Measurements from ENCODE around the gene UQCC5. TPM values are rescaled to one million over a fixed set of nuclear protein-coding genes. Genes with fewer than 3 reads are reported as not detected.

The UQCC5 gene, protein sequence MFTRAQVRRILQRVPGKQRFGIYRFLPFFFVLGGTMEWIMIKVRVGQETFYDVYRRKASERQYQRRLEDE
- 10 to 100 TPM; 14.9 to 31.4 (median 21.3) TPM for polyA plus RNA-seq (ENCODE audit: insufficient read length in 4 of 4)

DNA sequence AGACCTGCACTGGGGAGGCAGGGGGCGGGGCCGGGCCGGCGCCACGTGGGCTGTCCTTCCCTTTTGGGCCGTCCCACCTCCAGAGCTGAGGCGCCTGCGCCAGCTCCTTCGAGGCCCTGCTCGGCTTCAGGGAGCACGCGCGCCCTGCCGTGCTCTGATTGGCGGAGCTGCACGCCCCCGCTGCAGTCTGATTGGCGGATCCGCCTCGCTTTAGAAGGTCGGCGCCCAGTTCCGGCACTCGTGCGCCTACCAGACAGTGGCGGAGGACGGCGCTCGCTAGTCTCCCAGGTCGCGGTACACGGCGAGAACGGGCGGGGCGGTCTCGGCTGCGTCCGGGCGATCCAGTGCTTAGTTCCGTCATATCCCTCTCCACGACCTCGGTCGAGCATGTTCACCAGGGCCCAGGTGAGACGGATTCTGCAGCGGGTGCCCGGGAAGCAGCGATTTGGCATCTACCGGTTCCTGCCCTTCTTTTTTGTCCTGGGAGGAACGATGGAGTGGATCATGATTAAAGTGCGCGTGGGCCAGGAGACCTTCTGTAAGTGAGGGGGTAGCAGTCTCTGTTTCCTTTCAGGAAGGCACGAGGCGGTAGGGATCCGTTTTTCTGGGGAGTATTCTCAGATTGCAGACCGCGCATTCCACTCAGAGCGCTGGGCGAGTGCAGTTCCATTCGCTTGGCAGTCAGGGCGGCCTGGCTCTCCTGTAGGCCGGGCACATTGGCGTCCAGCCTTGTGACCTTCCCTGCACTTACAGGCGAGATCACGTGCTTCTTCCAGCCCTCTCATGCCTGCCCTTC lies at the start of gene UQCC5:
Gene UQCC5 (plus strand): TSS at position 237 of the 796 bp plus-strand sequence. CDS start 151 bp downstream, at position 388.
- peak; percentile 86 to 97 (median 92) for DNase-seq (ENCODE audit: low read depth in 4 of 4, low spot score in 2 of 4)

DNA sequence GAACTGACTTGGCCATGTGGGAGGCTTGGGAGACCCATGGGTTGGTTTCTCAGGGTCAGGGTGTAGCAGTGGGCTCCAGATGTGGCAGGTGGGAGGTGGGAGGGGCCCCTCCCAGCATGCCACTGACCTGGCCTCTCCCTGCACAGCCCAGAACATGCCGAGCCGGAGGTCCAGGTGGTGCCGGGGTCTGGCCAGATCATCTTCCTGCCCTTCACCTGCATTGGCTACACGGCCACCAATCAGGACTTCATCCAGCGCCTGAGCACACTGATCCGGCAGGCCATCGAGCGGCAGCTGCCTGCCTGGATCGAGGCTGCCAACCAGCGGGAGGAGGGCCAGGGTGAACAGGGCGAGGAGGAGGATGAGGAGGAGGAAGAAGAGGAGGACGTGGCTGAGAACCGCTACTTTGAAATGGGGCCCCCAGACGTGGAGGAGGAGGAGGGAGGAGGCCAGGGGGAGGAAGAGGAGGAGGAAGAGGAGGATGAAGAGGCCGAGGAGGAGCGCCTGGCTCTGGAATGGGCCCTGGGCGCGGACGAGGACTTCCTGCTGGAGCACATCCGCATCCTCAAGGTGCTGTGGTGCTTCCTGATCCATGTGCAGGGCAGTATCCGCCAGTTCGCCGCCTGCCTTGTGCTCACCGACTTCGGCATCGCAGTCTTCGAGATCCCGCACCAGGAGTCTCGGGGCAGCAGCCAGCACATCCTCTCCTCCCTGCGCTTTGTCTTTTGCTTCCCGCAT lies 49.2 kb upstream of the UQCC5 start:
- no peak for DNase-seq (ENCODE audit: low read depth in 4 of 4, low spot score in 2 of 4)

DNA sequence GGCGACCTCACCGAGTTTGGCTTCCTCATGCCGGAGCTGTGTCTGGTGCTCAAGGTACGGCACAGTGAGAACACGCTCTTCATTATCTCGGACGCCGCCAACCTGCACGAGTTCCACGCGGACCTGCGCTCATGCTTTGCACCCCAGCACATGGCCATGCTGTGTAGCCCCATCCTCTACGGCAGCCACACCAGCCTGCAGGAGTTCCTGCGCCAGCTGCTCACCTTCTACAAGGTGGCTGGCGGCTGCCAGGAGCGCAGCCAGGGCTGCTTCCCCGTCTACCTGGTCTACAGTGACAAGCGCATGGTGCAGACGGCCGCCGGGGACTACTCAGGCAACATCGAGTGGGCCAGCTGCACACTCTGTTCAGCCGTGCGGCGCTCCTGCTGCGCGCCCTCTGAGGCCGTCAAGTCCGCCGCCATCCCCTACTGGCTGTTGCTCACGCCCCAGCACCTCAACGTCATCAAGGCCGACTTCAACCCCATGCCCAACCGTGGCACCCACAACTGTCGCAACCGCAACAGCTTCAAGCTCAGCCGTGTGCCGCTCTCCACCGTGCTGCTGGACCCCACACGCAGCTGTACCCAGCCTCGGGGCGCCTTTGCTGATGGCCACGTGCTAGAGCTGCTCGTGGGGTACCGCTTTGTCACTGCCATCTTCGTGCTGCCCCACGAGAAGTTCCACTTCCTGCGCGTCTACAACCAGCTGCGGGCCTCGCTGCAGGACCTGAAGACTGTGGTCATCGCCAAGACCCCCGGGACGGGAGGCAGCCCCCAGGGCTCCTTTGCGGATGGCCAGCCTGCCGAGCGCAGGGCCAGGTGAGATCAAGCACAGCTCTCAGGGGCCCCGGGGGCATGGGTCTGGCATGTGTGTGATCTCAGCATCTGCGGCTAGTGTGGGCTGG lies 48.4 kb upstream of the UQCC5 start:
- no peak for DNase-seq (ENCODE audit: low read depth in 4 of 4, low spot score in 2 of 4)

DNA sequence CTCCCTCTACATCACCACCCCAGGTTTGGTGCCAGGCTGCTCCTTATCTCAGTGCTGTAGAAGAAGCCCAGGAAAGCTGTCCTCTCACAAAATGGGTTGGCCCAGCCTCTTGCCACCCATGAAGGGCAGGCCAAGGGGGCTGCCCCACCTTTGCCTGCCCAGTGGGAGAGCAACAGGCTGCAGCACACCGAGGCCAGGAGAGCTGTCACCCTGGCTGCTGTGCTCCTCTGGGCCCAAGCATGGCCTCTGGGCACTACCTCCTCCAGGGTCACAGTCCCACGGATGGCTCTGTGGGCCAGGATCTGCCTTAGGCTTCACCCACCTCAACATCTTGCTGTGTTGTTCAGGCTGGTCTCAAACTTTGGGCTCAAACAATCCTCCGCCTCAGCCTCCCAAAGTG lies 47.7 kb upstream of the UQCC5 start:
- DNase-seq (ENCODE audit: low read depth in 4 of 4, low spot score in 2 of 4), result no peak

DNA sequence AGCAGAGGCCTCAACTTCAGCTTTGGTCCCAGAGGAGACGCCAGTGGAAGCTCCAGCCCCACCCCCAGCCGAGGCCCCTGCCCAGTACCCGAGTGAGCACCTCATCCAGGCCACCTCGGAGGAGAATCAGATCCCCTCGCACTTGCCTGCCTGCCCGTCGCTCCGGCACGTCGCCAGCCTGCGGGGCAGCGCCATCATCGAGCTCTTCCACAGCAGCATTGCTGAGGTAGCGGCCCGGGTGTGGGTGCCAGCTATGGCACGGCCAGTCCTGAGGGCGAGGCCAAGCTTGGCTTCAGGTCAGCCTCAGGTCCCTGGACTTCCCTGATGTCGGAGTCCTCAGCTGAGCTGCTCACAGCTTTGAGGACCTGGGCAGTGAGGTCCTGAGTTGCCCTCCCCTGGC lies 47.0 kb upstream of the UQCC5 start:
- no peak for DNase-seq (ENCODE audit: low read depth in 4 of 4, low spot score in 2 of 4)

DNA sequence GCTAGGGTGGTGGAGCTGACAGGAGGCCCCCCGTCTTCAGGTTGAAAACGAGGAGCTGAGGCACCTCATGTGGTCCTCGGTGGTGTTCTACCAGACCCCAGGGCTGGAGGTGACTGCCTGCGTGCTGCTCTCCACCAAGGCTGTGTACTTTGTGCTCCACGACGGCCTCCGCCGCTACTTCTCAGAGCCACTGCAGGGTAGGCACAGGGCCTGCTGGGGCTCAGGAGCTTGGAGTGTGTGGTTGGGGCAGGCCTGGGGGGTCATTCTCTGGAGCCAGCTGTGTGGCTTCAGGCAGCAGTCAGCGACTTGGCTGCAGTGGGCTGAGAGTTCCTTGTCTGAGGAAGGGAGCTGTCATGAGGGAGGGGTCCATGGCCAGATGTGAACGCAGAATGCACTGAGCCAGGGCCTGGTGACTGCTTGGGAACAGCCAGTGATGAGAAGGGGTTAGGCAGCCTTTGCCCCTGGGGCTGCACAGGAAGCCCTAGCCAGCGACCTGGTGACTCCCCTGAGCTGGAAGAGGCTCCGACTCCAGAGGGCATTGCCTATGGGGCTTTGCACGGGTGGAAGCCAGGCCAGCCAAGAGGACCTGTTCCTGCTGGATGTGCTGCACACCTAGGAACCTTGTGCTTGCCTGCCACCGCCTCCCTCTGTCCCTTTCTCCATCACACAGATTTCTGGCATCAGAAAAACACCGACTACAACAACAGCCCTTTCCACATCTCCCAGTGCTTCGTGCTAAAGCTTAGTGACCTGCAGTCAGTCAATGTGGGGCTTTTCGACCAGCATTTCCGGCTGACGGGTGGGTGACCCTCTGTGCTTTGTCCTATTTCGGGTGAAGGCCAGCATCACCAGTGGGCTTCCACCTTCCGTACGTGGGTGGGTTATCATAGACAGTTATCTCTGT lies 46.1 kb upstream of the UQCC5 start:
- DNase-seq (ENCODE audit: low read depth in 4 of 4, low spot score in 2 of 4), result no peak

DNA sequence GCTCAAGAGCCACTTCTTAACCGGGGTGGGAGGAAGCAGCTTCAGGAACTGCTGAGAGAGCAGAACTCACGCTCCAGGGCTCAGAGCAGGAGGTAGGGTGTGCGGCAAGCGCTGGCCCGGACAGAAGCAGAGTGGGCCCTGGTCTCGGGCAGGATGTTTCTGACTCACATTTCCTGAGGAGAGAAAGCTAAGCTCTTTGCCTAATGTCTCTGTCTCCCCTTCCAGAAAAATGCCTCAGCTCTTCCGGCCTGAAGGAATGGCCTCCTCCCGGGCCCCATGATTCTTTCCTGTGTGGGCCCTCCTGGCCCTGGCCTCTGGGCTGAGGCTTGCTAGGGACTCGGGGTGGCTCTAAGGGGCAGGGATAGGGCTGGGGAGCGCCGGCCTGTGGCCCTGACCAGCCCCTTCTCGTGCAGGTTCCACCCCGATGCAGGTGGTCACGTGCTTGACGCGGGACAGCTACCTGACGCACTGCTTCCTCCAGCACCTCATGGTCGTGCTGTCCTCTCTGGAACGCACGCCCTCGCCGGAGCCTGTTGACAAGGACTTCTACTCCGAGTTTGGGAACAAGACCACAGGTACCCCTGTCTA lies 45.4 kb upstream of the UQCC5 start:
- no peak for DNase-seq (ENCODE audit: low read depth in 4 of 4, low spot score in 2 of 4)

DNA sequence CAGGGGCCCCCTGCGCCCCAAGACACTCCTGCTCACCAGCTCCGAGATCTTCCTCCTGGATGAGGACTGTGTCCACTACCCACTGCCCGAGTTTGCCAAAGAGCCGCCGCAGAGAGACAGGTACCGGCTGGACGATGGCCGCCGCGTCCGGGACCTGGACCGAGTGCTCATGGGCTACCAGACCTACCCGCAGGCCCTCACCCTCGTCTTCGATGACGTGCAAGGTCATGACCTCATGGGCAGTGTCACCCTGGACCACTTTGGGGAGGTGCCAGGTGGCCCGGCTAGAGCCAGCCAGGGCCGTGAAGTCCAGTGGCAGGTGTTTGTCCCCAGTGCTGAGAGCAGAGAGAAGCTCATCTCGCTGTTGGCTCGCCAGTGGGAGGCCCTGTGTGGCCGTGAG lies 44.3 kb upstream of the UQCC5 start:
- no peak for DNase-seq (ENCODE audit: low read depth in 4 of 4, low spot score in 2 of 4)

DNA sequence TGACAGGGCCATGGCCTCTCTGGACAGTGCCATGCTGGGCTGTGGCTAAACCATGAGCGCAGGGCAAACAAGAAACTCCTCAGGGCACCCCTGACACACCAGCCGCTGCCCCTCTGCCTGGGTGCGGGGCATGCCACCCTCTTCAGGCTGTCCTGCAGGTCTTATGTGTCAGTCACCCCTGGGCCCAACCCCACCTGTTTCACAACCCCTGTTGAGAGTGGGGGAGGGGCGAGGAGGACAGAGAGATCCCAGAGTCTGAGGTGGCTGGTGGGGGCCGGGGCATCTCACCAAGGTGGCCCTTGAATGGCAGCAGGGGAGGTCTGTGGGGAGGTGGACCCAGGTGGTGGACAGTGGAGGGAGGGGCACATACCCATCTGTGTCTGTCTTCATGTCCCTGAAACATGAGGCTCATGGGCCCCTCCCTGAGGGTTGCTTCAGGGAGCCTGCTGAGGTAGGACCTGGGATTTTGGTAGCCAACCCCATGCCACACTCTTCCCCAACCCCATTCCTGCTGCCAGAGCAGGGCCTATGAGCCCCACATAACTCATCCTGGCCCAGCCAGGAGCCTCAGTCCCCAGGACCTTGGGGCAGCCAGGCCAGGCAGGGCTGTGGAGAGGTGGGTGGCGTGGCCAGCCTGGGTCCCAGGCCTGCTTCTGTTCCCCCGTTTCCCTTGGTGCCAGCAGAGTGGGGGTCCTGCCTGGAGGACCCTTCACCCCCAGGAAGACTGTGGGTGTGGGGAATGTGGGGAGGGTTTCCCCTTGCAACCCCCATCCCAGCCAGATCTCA lies 43.0 kb upstream of the UQCC5 start:
- DNase-seq (ENCODE audit: low read depth in 4 of 4, low spot score in 2 of 4), result no peak

DNA sequence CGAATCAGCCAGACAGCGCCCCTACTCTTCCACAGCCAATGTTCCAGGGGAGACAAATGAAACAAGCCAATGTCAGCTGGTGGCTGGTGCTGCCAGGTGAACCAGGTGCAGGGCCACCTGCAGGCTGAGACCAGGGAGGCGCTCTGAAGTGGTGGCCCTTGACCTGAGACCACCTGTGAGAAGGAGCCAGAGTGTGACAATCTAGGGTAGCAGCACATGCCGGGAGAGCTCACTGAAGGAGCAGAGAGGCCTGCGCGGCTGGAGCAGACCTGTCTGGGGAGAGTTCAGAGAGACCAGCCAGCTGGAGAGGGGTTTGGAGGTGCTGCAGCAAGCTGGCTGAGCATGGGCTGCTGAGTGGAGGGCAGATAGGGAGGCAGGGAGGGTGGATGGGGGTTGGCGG lies 42.0 kb upstream of the UQCC5 start:
- DNase-seq (ENCODE audit: low read depth in 4 of 4, low spot score in 2 of 4), result no peak

DNA sequence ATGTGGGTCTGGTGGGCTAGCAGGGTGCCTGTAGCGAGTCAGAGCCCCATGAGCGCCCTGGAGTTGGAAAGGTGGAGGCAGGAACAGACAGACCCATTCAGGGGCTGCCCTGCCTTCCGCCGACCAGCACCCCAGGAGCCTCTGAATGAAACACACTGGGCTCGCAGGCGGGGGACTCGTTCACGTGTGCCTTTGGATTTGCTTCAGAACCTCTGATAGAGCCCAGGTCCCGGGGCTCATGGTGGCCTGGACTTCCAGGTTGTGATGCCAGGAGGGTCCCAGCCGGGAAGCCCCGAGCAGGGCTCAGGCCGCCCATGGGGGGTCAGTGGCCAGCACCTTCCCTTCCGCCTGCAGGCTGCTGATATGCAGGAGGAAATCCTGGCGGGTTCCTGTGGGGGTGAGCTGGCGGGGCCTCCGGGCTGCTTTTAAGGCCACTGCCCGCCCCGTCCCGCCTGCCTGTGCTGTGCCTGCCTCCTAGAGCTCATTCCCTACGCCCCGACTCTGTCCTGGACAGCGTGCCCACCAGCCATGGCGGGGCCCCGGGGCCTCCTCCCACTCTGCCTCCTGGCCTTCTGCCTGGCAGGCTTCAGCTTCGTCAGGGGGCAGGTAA lies 41.4 kb upstream of the UQCC5 start, which contains the start of gene STAB1:
Gene STAB1 (plus strand): TSS at position 453 of the 610 bp plus-strand sequence. CDS start 76 bp downstream, at position 529.
- no peak for DNase-seq (ENCODE audit: low read depth in 4 of 4, low spot score in 2 of 4)

DNA sequence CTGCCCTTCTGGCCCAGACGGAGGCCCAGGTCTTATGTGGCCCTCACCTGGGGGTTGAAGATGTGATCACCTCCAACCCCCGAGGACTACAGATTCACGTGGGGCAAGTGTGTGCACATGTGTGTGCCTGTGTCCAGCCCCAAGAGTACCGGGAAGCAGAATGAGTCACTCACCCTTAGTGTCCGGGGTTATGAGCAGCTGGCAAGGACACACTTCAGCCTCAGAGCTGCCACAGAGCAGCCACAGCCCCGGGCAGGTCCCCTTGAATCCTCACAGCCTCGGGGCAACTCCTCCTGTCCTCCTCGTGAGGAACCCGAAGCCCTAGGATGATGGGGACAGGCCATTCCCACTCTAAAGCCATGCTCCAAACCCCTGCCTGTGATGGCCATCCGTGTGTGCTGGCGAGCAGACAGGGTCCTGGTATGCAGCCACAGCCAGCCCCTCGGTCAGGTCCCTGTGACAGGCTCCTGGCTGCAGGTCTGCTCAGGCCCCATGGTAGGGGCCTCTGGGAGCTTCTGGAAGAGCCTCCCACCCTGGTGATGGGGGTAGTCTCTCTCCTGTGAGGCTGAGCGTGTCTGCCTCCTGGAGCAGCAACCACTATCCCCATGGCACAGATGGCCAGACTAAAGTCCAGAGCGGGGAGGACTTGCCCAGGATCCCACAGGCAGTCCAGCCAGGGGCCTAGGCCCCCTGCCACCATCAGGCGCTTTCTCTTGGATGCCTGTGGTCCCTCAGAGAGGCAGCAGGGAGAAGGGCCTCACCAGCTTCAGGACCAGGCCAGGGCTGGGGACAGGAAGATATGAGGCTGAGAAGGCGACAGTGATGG lies 40.4 kb upstream of the UQCC5 start:
- no peak for DNase-seq (ENCODE audit: low read depth in 4 of 4, low spot score in 2 of 4)

DNA sequence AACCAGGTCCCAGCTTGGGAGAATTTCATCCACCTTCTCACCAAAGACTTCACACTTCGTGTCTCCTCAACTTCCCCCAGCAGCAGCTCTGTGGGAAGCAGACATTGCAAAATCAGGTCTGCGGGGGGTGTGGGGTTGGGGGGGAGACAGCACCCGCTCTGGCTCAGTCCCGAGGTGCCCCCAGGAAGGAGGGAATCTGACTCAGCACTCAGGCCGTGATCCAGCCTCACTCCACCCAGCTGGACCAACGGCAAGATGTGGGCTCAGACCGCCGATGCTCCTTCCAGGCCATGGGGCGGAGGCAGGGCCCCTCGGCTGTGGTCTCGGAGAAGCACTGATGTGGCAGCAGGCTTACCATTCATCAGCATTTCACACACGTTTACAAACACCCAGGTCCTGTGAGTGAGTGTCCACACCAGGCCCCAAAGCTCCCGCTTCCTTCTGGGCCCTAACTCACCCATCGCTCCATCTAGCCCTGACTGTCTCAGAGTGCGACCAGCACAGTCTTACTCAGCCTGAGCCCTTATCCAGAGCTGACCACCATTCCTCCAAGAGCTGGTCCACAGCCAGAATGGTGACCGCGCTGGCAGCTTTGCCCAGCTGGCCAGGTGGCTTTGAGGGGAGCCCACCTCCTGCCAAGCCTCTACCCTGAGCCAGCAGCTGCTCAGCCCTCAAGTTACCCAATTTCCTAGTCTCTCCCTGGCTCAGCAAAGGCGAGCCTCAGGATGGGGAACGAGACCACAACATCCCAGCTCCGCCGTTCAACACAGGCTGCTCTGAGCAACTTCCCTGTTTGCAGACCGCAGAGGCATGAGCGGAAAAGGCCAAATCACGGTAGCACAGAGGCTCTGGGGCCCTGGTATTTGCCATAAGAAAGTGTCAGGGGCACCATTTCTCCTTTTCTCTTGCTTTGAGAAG lies 38.0 kb upstream of the UQCC5 start:
- DNase-seq (ENCODE audit: low read depth in 4 of 4, low spot score in 2 of 4), result no peak

DNA sequence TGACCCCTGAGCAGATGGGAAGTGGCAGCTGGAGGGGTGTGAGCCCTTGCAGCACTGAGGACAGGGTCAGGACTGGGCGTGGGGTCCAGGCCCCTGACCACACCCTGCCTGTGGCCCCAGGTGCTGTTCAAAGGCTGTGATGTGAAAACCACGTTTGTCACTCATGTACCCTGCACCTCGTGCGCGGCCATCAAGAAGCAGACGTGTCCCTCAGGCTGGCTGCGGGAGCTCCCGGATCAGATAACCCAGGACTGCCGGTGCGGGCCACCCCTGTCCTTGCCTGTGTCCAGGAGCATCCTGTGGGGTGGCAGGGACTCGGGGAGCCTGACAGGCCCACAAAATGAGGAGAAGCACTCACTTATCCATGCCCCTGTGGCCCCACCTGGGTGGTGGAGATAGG lies 35.4 kb upstream of the UQCC5 start:
- no peak for DNase-seq (ENCODE audit: low read depth in 4 of 4, low spot score in 2 of 4)

DNA sequence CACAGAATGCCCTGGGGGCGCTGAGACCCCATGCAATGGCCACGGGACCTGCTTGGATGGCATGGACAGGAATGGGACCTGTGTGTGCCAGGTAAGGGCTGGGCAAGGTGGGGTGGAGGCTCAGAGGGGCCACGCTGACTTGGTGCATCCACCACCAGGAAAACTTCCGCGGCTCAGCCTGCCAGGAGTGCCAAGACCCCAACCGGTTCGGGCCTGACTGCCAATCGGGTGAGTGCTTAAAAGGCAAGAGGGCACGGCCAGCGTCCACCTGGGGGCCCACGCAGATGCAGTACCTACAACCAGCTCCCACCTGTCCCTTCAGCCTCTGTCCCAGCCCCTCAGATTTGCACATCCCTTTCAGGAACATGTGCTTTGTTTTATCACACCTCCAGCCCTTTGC lies 34.4 kb upstream of the UQCC5 start:
- DNase-seq (ENCODE audit: low read depth in 4 of 4, low spot score in 2 of 4), result no peak

DNA sequence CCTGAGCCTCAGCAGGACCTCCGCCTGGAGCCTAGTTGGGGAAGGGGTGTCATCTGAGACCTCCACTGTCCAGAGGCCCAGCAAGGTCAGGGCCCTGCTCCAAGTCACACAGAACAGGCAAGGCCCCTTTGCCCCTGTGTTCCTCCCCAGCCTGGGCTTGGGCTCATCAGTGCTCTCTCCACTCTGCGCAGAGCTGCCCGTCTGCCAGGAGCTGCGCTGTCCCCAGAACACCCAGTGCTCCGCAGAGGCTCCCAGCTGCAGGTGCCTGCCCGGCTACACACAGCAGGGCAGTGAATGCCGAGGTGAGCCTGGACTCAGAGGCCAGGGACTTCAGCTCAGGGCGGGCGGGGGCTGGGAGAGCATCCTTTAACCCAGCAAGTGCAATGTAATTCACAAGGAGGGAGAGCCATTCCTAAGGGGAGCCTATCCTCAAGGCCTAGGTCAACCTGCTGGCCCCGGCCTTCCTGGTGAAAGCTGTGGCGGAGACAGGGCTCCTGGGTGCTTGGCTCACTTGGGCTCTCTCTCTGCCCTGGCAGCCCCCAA lies 33.5 kb upstream of the UQCC5 start:
- DNase-seq (ENCODE audit: low read depth in 4 of 4, low spot score in 2 of 4), result no peak
